Smooth muscle cell (in vitro differentiated cells): ENCODE measurements around the gene CCR3. TPM values are rescaled to one million over a fixed set of nuclear protein-coding genes. Genes with fewer than 3 reads are reported as not detected.

Source experiments
- DNase-seq: peaks from one replicate; lab custom pipeline; 2025; ENCODE audit not compliant: unreplicated experiment; lab: John Stamatoyannopoulos, UW
- H2AFZ ChIP-seq: fragments of 200-600 bp; sonication (generic); 2 replicates; pipeline ENCODE4 v1.6.0; 2016; ENCODE audit warnings: antibody characterized with exemption, low read depth, mild to moderate bottlenecking
- H3F3A ChIP-seq: fragments of 200-600 bp; sonication (generic); 2 replicates; pipeline ENCODE4 v1.6.0; 2017; ENCODE audit warnings: antibody characterized with exemption, low read depth
- H3K27ac ChIP-seq: fragments of 200-600 bp; sonication (generic); 2 replicates; pipeline ENCODE4 v1.5.1; 2016; ENCODE audit warnings: low read depth, mild to moderate bottlenecking
- H3K27me3 ChIP-seq: fragments of 200-600 bp; sonication (generic); 2 replicates; pipeline ENCODE4 v1.6.1; 2016; ENCODE audit warnings: low read depth, mild to moderate bottlenecking
- H3K36me3 ChIP-seq: fragments of 200-600 bp; sonication (generic); 2 replicates; pipeline ENCODE4 v1.5.1; 2016; ENCODE audit warnings: low read depth
- H3K4me1 ChIP-seq: fragments of 200-600 bp; sonication (generic); 2 replicates; pipeline ENCODE4 v1.5.1; 2016; ENCODE audit warnings: low read depth
- H3K4me2 ChIP-seq: fragments of 200-600 bp; sonication (generic); 2 replicates; pipeline ENCODE4 v1.6.0; 2016; ENCODE audit warnings: mild to moderate bottlenecking
- H3K4me3 ChIP-seq: fragments of 200-600 bp; sonication (generic); 2 replicates; pipeline ENCODE4 v1.5.1; 2016; ENCODE audit warnings: mild to moderate bottlenecking
- H3K79me2 ChIP-seq: fragments of 200-600 bp; sonication (generic); 2 replicates; pipeline ENCODE4 v1.6.0; 2016; ENCODE audit warnings: low read depth, mild to moderate bottlenecking
- H3K9ac ChIP-seq: fragments of 200-600 bp; sonication (generic); 2 replicates; pipeline ENCODE4 v1.6.0; 2016; ENCODE audit warnings: low read depth
- H3K9me3 ChIP-seq: fragments of 200-600 bp; sonication (generic); replicated peaks from 2 replicates; pipeline ENCODE4 v1.5.1; 2016; ENCODE audit warnings: low read depth
- H4K20me1 ChIP-seq: fragments of 200-600 bp; sonication (generic); 2 replicates; pipeline ENCODE4 v1.6.0; 2016; ENCODE audit warnings: low read depth
- CTCF ChIP-seq: fragments of 200-600 bp; sonication (generic); IDR thresholded peaks from 2 replicates; pipeline ENCODE4 v1.5.1; 2017; ENCODE audit warnings: borderline replicate concordance, mild to moderate bottlenecking, antibody characterized with exemption; ENCODE audit not compliant: insufficient read depth, poor library complexity, severe bottlenecking
- whole genome bisulfite sequencing: methylation state at CpG from one replicate; pipeline ENCODE4 v1.1.7; 2016; ENCODE audit warnings: low lambda C conversion rate; 5-methylcytosine and 5-hydroxymethylcytosine counted together
- polyA plus RNA-seq: library from polyadenylated mRNA; unstranded; fragments of >200 nt; fragmentation: Nextera tagmentation; extraction: Ambion mirVana; gene quantifications from 2 replicates; pipeline ENCODE4 v1.2.1, GENCODE V29; 2016
- total RNA-seq: library from RNA; depleted of rRNA; stranded (reverse); fragments of >200 nt; gene quantifications from 2 replicates; pipeline ENCODE4 v1.2.3, GENCODE V29; 2014

Gene CCR3
- total and polyA plus RNA-seq, 2 experiments from 2014 or later = not detected

GRCh38 chr3:46208167-46208704, 34.0 kb upstream of the CCR3 start, which contains the start of gene CCR1:
TSS of gene CCR1 (minus strand) at chr3:46208313. CDS start at chr3:46204313, 4,000 bp downstream.
- Histone ChIP-seq H3K27ac (no peak within 1 kb of the TSS), H3K9ac (no peak within 1 kb of the TSS), H3K36me3 (no peaks in the 10 kb centered on the region), H3K4me2 (no peak within 1 kb of the TSS), H3K4me1 (no peaks in the 10 kb centered on the region), H4K20me1 (no peaks in the 10 kb centered on the region), H2AFZ (peak within 1 kb of the TSS; percentile 65), H3K79me2 (no peaks in the 10 kb centered on the region), H3F3A (no peaks in the 10 kb centered on the region), H3K9me3 (no peaks in the 10 kb centered on the region), H3K4me3 (no peak within 1 kb of the TSS), H3K27me3 (no peaks in the 10 kb centered on the region)
- 18% methylated on average over 3 of the region's 3 CpGs for WGBS
- DNase-seq = no peak
- peak; percentile 41 for TF ChIP-seq CTCF

- Histone ChIP-seq H3K36me3 (no peaks in the 10 kb centered on the region), H2AFZ (no peak overlapping the region), H3K9me3 (no peaks in the 10 kb centered on the region), H4K20me1 (no peaks in the 10 kb centered on the region), H3K4me2 (no peak overlapping the region), H3K4me3 (no peak overlapping the region), H3F3A (no peaks in the 10 kb centered on the region), H3K9ac (no peak overlapping the region), H3K27me3 (peaks cover 5% of the 10 kb centered on the region), H3K27ac (no peak overlapping the region), H3K79me2 (no peaks in the 10 kb centered on the region), H3K4me1 (no peaks in the 10 kb centered on the region)
- no peak for DNase-seq
- WGBS = 50% methylated on average over 2 of the region's 2 CpGs
- no peak for TF ChIP-seq CTCF
Observed at GRCh38 chr3:46209053-46209452, 33.2 kb upstream of the CCR3 start.

GRCh38 chr3:46209746-46210470, 32.4 kb upstream of the CCR3 start:
- H3K27me3 ChIP-seq = peaks cover 6% of the 10 kb centered on the region
- no peaks in the 10 kb centered on the region for H4K20me1 ChIP-seq
- H3K79me2 ChIP-seq = no peaks in the 10 kb centered on the region
- H3K4me1 ChIP-seq = no peaks in the 10 kb centered on the region
- H3F3A ChIP-seq = no peaks in the 10 kb centered on the region
- H2AFZ ChIP-seq = no peak overlapping the region
- TF ChIP-seq CTCF = no peak
- H3K9ac ChIP-seq = no peak overlapping the region
- no peak overlapping the region for H3K4me3 ChIP-seq
- no peak for DNase-seq
- H3K27ac ChIP-seq = no peak overlapping the region
- H3K36me3 ChIP-seq = no peaks in the 10 kb centered on the region
- 91% methylated on average over 3 of the region's 3 CpGs for WGBS
- H3K9me3 ChIP-seq = no peaks in the 10 kb centered on the region
- no peak overlapping the region for H3K4me2 ChIP-seq
